OCI-LY1 (cell line): ENCODE measurements around the gene APOD.
"Not testable (repeated sequence)": the region's sequence is repeated elsewhere in the genome, so short reads cannot be mapped to it uniquely, and the experiment has no call there.

Experiments
- CTCF ChIP-seq: fragments of 200-600 bp; sonication (generic), shearing (Covaris generic); IDR thresholded peaks from 2 replicates; pipeline ENCODE4 v1.5.1; 2017; ENCODE audit warnings: mild to moderate bottlenecking, antibody characterized with exemption, low read length, moderate library complexity, mixed read lengths
- EZH2 ChIP-seq: fragments of 200-600 bp; sonication (generic), shearing (Covaris generic); IDR thresholded peaks from 2 replicates; pipeline ENCODE4 v1.8.0; 2017; ENCODE audit warnings: borderline replicate concordance, mixed run types, mild to moderate bottlenecking, antibody characterized with exemption, low read length, moderate library complexity, mixed read lengths

- TF ChIP-seq CTCF, EZH2: not testable (repeated sequence)
Observed at GRCh38 chr3:195614672-195615504, 31.1 kb upstream of the APOD start.
